NOMO-1 treated with dmso at 0.1 percent for 144 hours (cell line): ENCODE measurements around the gene FUT1.
A peak's percentile ranks its signal among the peaks of the same experiment; 100 is the strongest.
"Not testable (repeated sequence)": the region's sequence is repeated elsewhere in the genome, so short reads cannot be mapped to it uniquely, and the experiment has no call there.

Source experiments
- DNase-seq: peaks from one replicate; lab custom pipeline; 2025; ENCODE audit not compliant: unreplicated experiment; lab: John Stamatoyannopoulos, UW

FUT1 gene

GRCh38 chr19:48718106-48718505, 34.3 kb downstream of the FUT1 start:
- DNase-seq, result not testable (repeated sequence)

- DNase-seq, result no peak
These were observed 35.7 kb downstream of the FUT1 start for GRCh38 chr19:48716562-48717291.

- DNase-seq, result no peak
These were observed 36.7 kb downstream of the FUT1 start for GRCh38 chr19:48715681-48716171.

- DNase-seq, result no peak
These were observed 37.4 kb downstream of the FUT1 start for GRCh38 chr19:48714759-48715675.

- peak; percentile 100 for DNase-seq
These were observed 38.3 kb downstream of the FUT1 start for GRCh38 chr19:48713864-48714755.

- no peak for DNase-seq
These were observed 39.2 kb downstream of the FUT1 start for GRCh38 chr19:48713041-48713863.

GRCh38 chr19:48711106-48711662, 41.3 kb downstream of the FUT1 start:
- no peak for DNase-seq

- no peak for DNase-seq
These were observed 44.0 kb downstream of the FUT1 start for GRCh38 chr19:48708471-48708870.

GRCh38 chr19:48705431-48705830, 47.0 kb downstream of the FUT1 start:
- DNase-seq, result no peak

- DNase-seq, result no peak
These were observed 49.1 kb downstream of the FUT1 start for GRCh38 chr19:48703316-48703715.

- no peak for DNase-seq
These were observed 49.7 kb downstream of the FUT1 start for GRCh38 chr19:48702701-48703100.

- DNase-seq, result no peak
These were observed 54.4 kb downstream of the FUT1 start for GRCh38 chr19:48698046-48698445.
